Measurements from ENCODE around the gene P2RX6.

DNA sequence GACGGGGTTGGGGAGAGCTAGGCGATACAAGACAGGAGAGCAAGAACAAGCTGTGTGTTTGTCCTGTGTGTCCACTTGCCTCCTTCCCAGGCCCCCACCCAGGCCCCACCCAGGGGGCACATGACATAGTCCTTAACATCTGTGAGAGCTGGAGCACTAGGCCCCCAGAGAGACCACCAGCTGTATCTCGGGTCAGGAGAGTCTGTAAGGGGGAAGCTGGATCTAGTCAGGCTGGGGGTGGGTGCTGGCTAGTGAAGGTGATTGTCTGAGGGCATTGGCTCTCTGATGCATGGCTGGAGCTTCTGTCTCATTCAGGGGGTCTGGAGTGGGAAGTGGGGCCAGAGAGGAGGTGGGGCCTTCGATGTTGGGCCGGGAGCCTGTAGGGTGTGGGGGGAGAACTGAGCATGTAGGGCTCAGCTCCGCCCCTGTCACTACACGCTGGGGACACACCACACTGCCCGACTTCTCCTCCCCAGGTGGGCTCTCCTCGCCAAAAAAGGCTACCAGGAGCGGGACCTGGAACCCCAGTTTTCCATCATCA, 571 bp downstream of the P2RX6 start:
- TF ChIP-seq, protein P1, sequence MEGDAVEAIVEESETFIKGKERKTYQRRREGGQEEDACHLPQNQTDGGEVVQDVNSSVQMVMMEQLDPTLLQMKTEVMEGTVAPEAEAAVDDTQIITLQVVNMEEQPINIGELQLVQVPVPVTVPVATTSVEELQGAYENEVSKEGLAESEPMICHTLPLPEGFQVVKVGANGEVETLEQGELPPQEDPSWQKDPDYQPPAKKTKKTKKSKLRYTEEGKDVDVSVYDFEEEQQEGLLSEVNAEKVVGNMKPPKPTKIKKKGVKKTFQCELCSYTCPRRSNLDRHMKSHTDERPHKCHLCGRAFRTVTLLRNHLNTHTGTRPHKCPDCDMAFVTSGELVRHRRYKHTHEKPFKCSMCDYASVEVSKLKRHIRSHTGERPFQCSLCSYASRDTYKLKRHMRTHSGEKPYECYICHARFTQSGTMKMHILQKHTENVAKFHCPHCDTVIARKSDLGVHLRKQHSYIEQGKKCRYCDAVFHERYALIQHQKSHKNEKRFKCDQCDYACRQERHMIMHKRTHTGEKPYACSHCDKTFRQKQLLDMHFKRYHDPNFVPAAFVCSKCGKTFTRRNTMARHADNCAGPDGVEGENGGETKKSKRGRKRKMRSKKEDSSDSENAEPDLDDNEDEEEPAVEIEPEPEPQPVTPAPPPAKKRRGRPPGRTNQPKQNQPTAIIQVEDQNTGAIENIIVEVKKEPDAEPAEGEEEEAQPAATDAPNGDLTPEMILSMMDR (IDR thresholded peaks at IDR 0.05; ENCODE audit: borderline replicate concordance, extremely low read depth, low read length, poor library complexity, severe bottlenecking) = no peak
- no peak for TF ChIP-seq EZH2 (IDR thresholded peaks at IDR 0.05; ENCODE audit: borderline replicate concordance, low read depth, low read length, severe bottlenecking)

Data from DND-41 (cell line).